Measurements from ENCODE around the gene RBBP4. TPM values are rescaled to one million over a fixed set of nuclear protein-coding genes. Genes with fewer than 3 reads are reported as not detected.
A peak's percentile ranks its signal among the peaks of the same experiment; 100 is the strongest.
"Not testable (repeated sequence)": the region's sequence is repeated elsewhere in the genome, so short reads cannot be mapped to it uniquely, and the experiment has no call there.

Gene RBBP4
- total and polyA plus RNA-seq, 2 experiments from 2014 or later: 72.4 to 109 TPM

DNA sequence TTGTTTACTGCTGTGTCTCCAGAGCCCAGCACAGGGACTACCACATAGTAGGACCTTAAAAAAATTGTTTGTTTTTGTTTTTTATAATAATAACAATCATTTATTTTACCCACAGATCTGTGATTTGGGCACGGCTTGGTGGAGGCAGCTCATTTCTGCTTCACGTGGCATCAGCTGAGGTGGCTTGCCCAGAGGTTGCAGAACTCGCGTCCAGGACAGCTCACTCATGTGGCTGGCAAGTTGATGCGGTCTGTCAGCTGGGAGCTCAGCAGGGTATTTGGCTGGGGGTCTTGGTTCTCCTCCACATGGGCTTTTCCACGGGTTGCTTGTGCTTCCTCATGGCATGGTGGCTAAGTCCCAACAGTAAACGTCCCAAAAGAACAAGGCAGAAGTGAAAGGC, 54.5 kb downstream of the RBBP4 start:
- peaks cover 30% of the 10 kb centered on the region for H3K4me1 ChIP-seq (ENCODE audit: insufficient read depth)
- H3K36me3 ChIP-seq (ENCODE audit: low read depth): no peaks in the 10 kb centered on the region
- no peak for DNase-seq
- TF ChIP-seq EZH2phosphoT487 (IDR thresholded peaks at IDR 0.05; ENCODE audit: insufficient read depth, low read depth): no peak
- TF ChIP-seq EZH2 (IDR thresholded peaks at IDR 0.05; ENCODE audit: insufficient read depth, poor library complexity, severe bottlenecking): no peak
- in situ Hi-C loops (cut with MboI): no loop called here
- H3K27ac ChIP-seq: peak overlapping the region; percentile 98; the same call in 1 of the 2 replicates
- H3K9ac ChIP-seq: no peak overlapping the region
- WGBS, 2 experiments (ENCODE audit: low coverage in 1 of 2, low lambda C conversion rate in 2 of 2, missing lambda C conversion rate in 2 of 2): 94 to 97% methylated on average over 7 of the region's 7 CpGs
- no peaks in the 10 kb centered on the region for H4K20me1 ChIP-seq (ENCODE audit: insufficient read depth)
- H3F3A ChIP-seq (ENCODE audit: insufficient read depth): peaks cover 20% of the 10 kb centered on the region
- no peaks in the 10 kb centered on the region for H3K9me3 ChIP-seq (ENCODE audit: low read depth)
- peaks cover 18% of the 10 kb centered on the region for H3K79me2 ChIP-seq (ENCODE audit: insufficient read depth)
- no peaks in the 10 kb centered on the region for H3K27me3 ChIP-seq (replicated peaks; ENCODE audit: insufficient read depth)
- no peak overlapping the region for H2AFZ ChIP-seq
- H3K4me3 ChIP-seq: no peak overlapping the region
- no peak overlapping the region for H3K4me2 ChIP-seq (ENCODE audit: unreplicated experiment)
- H3K9me2 ChIP-seq (ENCODE audit: insufficient read depth): no peaks in the 10 kb centered on the region

GRCh38 chr1:32706491-32706890, 55.5 kb downstream of the RBBP4 start:
- in situ Hi-C loops (cut with MboI): no loop called here
- H3K4me1 ChIP-seq (ENCODE audit: insufficient read depth): peaks cover 22% of the 10 kb centered on the region
- no peak overlapping the region for H2AFZ ChIP-seq

DNA sequence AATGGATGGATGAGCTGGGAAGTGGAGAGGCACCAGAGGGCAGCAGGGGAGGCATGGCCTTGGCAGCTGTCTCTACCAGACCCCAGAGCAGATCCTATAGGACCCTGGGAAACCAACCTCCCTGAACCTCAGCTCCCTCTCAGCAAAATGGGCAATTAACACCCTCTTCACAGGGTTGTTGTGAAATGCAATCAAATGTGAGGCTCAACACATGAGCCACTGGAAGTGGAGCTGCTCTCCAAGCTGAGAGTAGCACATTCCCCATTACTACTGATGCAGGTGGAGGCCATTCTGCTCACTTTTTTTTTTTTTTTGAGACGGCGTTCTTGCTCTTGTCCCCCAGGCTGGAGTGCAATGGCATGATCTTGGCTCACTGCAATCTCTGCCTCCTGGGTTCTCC, 58.1 kb downstream of the RBBP4 start:
- Histone ChIP-seq H3K36me3 (ENCODE audit: low read depth) (no peaks in the 10 kb centered on the region), H3K79me2 (ENCODE audit: insufficient read depth) (no peaks in the 10 kb centered on the region), H3K4me1 (ENCODE audit: insufficient read depth) (peaks cover 12% of the 10 kb centered on the region), H3K4me2 (ENCODE audit: unreplicated experiment) (no peak overlapping the region), H3F3A (ENCODE audit: insufficient read depth) (peaks cover 19% of the 10 kb centered on the region), H4K20me1 (ENCODE audit: insufficient read depth) (no peaks in the 10 kb centered on the region), H3K9ac (no peak overlapping the region), H3K27ac (no peak overlapping the region), H2AFZ (no peak overlapping the region), H3K9me2 (ENCODE audit: insufficient read depth) (no peaks in the 10 kb centered on the region), H3K4me3 (no peak overlapping the region), H3K9me3 (ENCODE audit: low read depth) (no peaks in the 10 kb centered on the region), H3K27me3 (replicated peaks; ENCODE audit: insufficient read depth) (no peaks in the 10 kb centered on the region)
- in situ Hi-C loops (cut with MboI): no loop called here
- no peak for DNase-seq
- WGBS, 2 experiments (ENCODE audit: low coverage in 1 of 2, low lambda C conversion rate in 2 of 2, missing lambda C conversion rate in 2 of 2): 86 to 96% methylated on average over 2 of the region's 2 CpGs
- TF ChIP-seq EZH2 (IDR thresholded peaks at IDR 0.05; ENCODE audit: insufficient read depth, poor library complexity, severe bottlenecking) (no peak), EZH2phosphoT487 (IDR thresholded peaks at IDR 0.05; ENCODE audit: insufficient read depth, low read depth) (no peak)

More at GRCh38 chr1:32706491-32706890, 55.5 kb downstream of the RBBP4 start:
- 67% methylated on average over 1 of the region's 1 CpG for WGBS, 2 experiments (ENCODE audit: low coverage in 1 of 2, low lambda C conversion rate in 2 of 2, missing lambda C conversion rate in 2 of 2)
- Histone ChIP-seq H3K79me2 (ENCODE audit: insufficient read depth) (peaks cover 9% of the 10 kb centered on the region), H3K9me2 (ENCODE audit: insufficient read depth) (no peaks in the 10 kb centered on the region), H4K20me1 (ENCODE audit: insufficient read depth) (no peaks in the 10 kb centered on the region), H3K27me3 (replicated peaks; ENCODE audit: insufficient read depth) (no peaks in the 10 kb centered on the region), H3K9ac (no peak overlapping the region), H3K4me3 (no peak overlapping the region), H3K9me3 (ENCODE audit: low read depth) (no peaks in the 10 kb centered on the region), H3K4me2 (ENCODE audit: unreplicated experiment) (no peak overlapping the region), H3F3A (ENCODE audit: insufficient read depth) (peaks cover 20% of the 10 kb centered on the region), H3K36me3 (ENCODE audit: low read depth) (no peaks in the 10 kb centered on the region), H3K27ac (no peak overlapping the region)
- peak; percentile 30 for DNase-seq
- TF ChIP-seq EZH2 (IDR thresholded peaks at IDR 0.05; ENCODE audit: insufficient read depth, poor library complexity, severe bottlenecking) (no peak), EZH2phosphoT487 (IDR thresholded peaks at IDR 0.05; ENCODE audit: insufficient read depth, low read depth) (no peak)

GRCh38 chr1:32709476-32709875, 58.5 kb downstream of the RBBP4 start:
- H3K4me3 ChIP-seq: no peak overlapping the region
- no peak for TF ChIP-seq EZH2 (IDR thresholded peaks at IDR 0.05; ENCODE audit: insufficient read depth, poor library complexity, severe bottlenecking)
- no peak for TF ChIP-seq EZH2phosphoT487 (IDR thresholded peaks at IDR 0.05; ENCODE audit: insufficient read depth, low read depth)
- no peak overlapping the region for H3K9ac ChIP-seq
- no peaks in the 10 kb centered on the region for H4K20me1 ChIP-seq (ENCODE audit: insufficient read depth)
- H2AFZ ChIP-seq: no peak overlapping the region
- H3K4me2 ChIP-seq (ENCODE audit: unreplicated experiment): no peak overlapping the region
- no peaks in the 10 kb centered on the region for H3K27me3 ChIP-seq (replicated peaks; ENCODE audit: insufficient read depth)
- 69 to 75% methylated on average over 5 of the region's 5 CpGs for WGBS, 2 experiments (ENCODE audit: low coverage in 1 of 2, low lambda C conversion rate in 2 of 2, missing lambda C conversion rate in 2 of 2)
- no peaks in the 10 kb centered on the region for H3K9me2 ChIP-seq (ENCODE audit: insufficient read depth)
- peaks cover 15% of the 10 kb centered on the region for H3F3A ChIP-seq (ENCODE audit: insufficient read depth)
- H3K9me3 ChIP-seq (ENCODE audit: low read depth): no peaks in the 10 kb centered on the region
- H3K4me1 ChIP-seq (ENCODE audit: insufficient read depth): peaks cover 8% of the 10 kb centered on the region
- H3K79me2 ChIP-seq (ENCODE audit: insufficient read depth): no peaks in the 10 kb centered on the region
- H3K36me3 ChIP-seq (ENCODE audit: low read depth): no peaks in the 10 kb centered on the region
- no peak overlapping the region for H3K27ac ChIP-seq
- in situ Hi-C loops (cut with MboI): no loop called here
- DNase-seq: no peak

- H3K9me2 ChIP-seq (ENCODE audit: insufficient read depth); in situ Hi-C loops (cut with MboI); H3K27ac ChIP-seq; H3K9me3 ChIP-seq (ENCODE audit: low read depth); H3K9ac ChIP-seq; H2AFZ ChIP-seq; H3K79me2 ChIP-seq (ENCODE audit: insufficient read depth); H3K4me3 ChIP-seq; H3K4me1 ChIP-seq (ENCODE audit: insufficient read depth); H3K4me2 ChIP-seq (ENCODE audit: unreplicated experiment); DNase-seq; H3K27me3 ChIP-seq (replicated peaks; ENCODE audit: insufficient read depth); H3F3A ChIP-seq (ENCODE audit: insufficient read depth); H3K36me3 ChIP-seq (ENCODE audit: low read depth); H4K20me1 ChIP-seq (ENCODE audit: insufficient read depth): not testable (repeated sequence)
- WGBS, 2 experiments (ENCODE audit: low coverage in 1 of 2, low lambda C conversion rate in 2 of 2, missing lambda C conversion rate in 2 of 2): 72 to 81% methylated on average over 4 of the region's 4 CpGs
Measured at GRCh38 chr1:32711221-32711620, 60.2 kb downstream of the RBBP4 start.
